ENCODE results near the gene TMEM119.

The TMEM119 gene

GRCh38 chr12:108602209-108602705 lies 4.4 kb upstream of the TMEM119 start:
- TF ChIP-seq CTCF (IDR thresholded peaks at IDR 0.05) = no peak
- TF ChIP-seq ZFX (IDR thresholded peaks at IDR 0.05; ENCODE audit: borderline replicate concordance) = no peak

GRCh38 chr12:108600702-108601007 lies 2.8 kb upstream of the TMEM119 start:
- no peak overlapping the region for H3K27ac ChIP-seq
- TF ChIP-seq ZFX (IDR thresholded peaks at IDR 0.05; ENCODE audit: borderline replicate concordance) = no peak
- no peak for TF ChIP-seq CTCF (IDR thresholded peaks at IDR 0.05)

More at GRCh38 chr12:108602209-108602705, 4.4 kb upstream of the TMEM119 start:
- no peak overlapping the region for H3K27ac ChIP-seq

DNA sequence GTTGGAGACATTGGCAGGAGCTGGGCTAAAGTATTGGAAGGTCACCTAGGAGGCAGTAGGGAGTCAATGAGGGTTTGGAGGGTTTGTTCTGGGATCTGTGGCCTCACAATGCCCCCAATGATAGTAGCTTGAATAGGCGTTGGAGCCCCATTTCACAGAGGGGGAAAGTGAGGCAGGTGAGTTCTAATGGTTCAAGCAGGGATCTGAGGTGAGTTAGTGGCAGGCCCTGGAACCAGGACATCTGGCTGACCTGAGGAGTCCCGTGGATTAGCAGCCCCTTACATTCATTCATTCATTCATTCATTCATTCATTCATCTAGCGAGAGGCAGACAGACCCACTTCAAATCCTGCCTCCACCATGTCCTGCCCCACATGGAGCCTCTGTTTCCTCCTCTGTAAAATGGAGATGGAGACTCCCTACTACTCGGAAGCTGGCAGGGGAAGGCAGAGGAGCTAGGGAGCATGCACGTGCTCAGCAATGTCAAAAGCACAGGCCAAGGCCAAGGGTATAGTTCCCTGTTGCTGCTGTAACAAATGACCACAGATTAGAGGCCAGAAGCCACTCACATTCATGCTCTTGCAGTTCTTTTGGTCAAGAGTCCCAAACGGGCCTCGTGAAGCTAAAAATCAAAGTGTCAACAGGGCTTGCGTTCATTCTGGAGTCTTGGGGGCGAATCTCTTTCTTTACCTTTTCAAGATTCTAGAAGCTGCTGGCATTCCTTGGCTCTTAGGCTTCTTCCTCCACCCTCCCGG lies 2.2 kb upstream of the TMEM119 start:
- H3K27ac ChIP-seq = no peak overlapping the region
- TF ChIP-seq ZFX (IDR thresholded peaks at IDR 0.05; ENCODE audit: borderline replicate concordance) (no peak), CTCF (IDR thresholded peaks at IDR 0.05) (no peak)

- no peak overlapping the region for H3K27ac ChIP-seq
- TF ChIP-seq ZFX (IDR thresholded peaks at IDR 0.05; ENCODE audit: borderline replicate concordance) = no peak
- TF ChIP-seq CTCF (IDR thresholded peaks at IDR 0.05) = no peak
Observed at GRCh38 chr12:108599541-108599940, 1.7 kb upstream of the TMEM119 start.

GRCh38 chr12:108598553-108599250 lies 818 bp upstream of the TMEM119 start:
- TF ChIP-seq CTCF (IDR thresholded peaks at IDR 0.05) = no peak
- no peak for TF ChIP-seq ZFX (IDR thresholded peaks at IDR 0.05; ENCODE audit: borderline replicate concordance)
- no peak overlapping the region for H3K27ac ChIP-seq

GRCh38 chr12:108596854-108597558 lies 878 bp downstream of the TMEM119 start:
- TF ChIP-seq CTCF (IDR thresholded peaks at IDR 0.05) = no peak
- TF ChIP-seq ZFX (IDR thresholded peaks at IDR 0.05; ENCODE audit: borderline replicate concordance) = no peak
- no peak overlapping the region for H3K27ac ChIP-seq
